Hematopoietic multipotent progenitor cell treated with erythropoietin and hydrocortisone succinate and interleukin-3 and kit ligand, for 6 days (in vitro differentiated cells): ENCODE data around the gene TNPO2.

ENCODE experiments used
- DNase-seq: peaks from one replicate; pipeline ENCODE4 v3.0.0-alpha.2; 2015

The TNPO2 gene

DNA sequence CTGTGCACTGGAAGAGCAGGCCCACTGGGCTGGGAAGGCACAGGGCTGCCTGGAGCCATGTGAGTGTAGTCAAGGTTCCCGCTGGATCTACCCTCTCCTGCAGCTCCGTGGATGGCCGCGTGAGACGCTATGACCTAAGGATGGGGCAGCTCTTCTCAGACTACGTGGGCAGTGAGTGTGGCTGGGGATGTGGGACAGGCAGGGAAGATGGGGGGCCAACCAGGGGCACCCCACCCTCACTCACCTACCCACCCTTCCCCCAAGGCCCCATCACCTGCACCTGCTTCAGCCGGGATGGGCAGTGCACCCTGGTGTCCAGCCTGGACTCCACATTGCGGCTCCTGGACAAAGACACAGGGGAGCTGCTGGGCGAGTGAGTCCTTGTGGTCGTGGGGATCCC is 51.0 kb downstream of the TNPO2 start:
- no peak for DNase-seq

DNA sequence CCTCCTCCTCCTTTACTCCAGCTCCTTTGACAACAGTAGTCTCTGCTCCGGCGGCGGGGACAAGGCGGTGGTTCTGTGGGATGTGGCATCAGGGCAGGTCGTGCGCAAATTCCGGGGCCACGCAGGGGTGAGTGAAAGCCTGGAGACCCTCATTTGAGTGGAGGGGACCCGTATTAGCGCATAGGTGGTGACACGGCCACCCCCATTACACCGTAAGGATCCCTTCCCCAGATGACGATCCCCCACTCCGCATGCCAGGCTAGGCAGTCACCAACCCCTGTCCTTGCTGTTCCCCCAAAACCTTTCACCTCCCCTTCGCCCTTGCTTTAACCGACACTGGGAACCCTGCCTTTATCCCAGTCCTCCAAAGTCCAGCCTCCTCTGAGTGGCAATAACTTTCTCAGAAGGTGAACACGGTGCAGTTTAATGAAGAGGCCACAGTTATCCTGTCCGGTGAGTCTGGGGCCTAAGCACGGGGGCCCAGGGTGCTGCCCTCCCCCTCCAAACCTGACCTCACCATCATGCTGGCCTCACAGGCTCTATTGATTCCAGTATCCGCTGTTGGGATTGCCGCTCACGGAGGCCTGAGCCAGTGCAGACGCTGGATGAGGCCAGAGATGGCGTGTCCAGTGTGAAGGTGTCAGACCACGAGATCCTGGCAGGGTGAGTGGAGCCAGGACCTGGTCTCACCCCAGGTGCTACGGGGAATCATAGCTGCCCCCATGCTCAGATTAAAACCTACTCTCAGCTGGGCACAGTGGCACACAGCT is 53.4 kb downstream of the TNPO2 start:
- DNase-seq: no peak

DNA sequence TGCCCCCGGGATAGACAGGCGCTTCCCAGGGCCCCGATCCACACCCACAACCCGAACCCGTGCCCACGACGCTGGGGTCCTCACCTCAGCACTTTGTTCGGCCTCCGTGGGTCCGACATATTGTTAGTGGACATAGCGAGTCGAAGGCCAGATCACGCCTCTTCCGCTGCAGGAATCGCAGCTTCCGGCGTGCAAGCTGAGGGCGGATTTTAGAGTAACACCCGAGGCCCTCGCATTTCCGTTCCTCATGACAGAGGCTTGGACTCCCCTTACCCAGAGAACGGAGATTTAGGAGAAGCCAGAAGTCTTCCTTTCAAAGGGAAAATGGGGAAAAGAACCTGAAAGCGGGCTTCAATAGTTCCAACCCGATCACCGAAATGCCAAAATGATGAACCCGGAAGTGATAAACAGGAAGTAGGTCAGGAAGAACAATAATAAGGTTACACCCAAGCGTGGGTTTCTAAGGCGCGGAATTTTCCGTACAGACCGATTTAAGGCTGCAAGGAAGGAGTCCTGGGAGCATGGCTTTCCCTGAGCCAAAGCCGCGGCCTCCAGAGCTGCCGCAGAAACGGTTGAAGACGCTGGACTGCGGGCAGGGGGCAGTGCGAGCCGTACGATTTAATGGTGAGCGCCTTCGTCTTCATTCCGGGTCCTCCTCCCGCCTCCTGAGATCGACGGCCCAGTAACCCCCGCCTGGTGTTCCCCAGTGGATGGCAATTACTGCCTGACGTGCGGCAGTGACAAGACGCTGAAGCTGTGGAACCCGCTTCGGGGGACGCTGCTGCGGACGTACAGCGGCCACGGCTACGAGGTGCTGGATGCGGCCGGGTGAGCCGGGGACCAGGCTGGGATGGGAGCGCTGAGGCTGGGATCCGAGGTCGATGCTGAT is 54.2 kb downstream of the TNPO2 start:
- peak; percentile 90 for DNase-seq

DNA sequence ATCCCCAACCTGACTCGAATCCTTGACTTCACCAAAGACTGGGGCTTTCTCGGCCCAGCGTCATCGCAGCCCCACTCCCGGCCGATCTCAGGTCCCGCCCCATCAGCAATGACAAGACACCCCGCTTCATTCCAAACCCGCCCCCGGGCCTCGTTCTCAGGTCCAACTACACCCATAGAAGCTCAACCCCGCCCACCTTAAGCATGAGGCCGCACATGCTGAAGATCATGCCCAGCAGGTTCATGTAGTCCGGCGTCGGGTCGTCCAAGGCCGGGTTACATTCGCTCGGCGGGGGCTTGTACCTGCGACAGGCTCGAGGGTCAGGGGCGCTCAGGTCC is 54.8 kb downstream of the TNPO2 start:
- DNase-seq: peak; percentile 82

DNA sequence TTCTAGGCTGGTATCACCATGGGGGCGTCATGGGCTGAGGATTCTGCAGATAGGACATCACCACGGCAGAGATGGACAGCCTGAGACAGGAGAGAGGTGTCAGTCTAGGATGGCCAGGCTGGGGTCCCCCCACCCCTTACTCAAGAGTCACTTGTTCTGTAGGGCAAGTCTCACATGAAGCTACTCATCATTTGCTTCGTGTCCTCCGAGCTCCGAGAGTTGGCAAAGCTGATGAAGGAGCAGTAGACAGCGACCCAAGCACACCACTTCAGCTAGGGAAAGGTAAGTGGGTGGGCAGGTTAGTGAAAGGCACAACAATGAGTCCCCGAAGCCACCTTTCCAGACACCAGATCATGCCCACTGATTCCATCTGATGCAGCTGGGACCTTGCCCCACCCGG is 55.4 kb downstream of the TNPO2 start:
- no peak for DNase-seq

DNA sequence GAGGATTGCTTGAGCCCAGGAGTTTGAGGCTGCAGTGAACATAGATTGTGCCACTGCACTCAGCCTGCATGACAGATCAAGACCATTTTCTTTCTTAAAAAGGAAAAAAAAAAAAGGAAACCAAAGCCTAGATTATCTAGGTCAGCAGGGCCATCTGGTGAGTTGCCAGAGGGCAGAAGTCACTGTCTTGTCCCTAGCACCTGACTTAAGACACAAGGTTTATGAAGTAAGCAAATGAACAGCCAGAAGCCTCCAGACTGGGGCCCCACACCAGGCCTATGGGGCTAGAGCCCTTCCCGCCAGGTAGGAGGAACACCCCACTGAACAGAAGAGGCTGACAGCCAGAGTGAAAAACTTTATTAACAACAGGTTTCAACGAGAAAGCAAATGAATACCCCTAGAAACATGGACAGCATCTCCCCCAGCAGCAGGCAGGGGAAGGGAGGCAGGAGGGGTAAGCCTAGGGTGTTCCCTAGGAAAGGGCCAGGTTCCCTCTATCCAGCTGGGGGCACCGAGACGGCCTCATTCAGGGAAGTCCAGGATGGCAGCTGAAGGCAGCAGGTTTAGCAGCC is 55.9 kb downstream of the TNPO2 start:
- DNase-seq: no peak

DNA sequence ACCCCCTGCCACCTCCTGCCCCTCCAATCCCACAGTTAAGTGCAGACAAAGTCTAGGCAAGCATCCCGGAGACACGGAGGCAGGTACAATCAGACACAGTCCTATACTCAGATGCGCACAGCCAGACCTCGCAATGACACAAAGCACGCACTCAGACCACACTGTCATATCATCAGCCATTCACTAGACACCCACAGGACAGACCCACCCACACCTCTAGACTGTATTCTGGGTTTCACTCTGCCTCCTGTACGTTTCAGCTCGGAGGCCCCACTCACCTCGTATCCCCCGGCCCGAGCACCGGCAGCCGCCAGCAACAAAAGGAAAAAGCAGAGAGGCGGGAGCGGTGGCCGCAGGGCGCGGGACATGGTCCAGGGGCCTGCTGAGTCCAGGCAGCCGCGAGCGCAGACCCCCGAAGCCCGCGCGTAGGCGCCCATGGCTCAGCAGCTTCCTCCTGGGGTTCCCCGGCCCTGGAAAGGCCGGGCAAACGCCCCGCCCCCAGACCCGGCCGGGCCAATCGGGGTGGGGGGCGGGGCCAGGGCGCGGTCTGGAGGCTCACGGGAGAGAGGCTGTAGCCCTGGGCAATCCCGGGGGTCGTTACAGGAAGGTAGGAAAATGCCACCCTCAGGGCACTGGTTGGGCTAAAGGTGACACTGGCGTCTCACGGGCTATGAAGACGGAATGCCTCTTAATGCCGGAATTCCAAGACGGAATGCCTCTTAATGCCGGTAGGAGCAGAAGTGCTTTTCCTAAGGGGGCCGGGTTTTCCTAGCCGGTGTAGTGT is 57.3 kb downstream of the TNPO2 start, which contains the start of the genes MAN2B1 and WDR83:
Gene MAN2B1, minus strand, starts transcription at position 478 of the 784 bp plus-strand sequence. Its CDS starts 41 bp downstream, at position 437.
Gene WDR83, plus strand, starts transcription at position 543 of the 784 bp plus-strand sequence. CDS start 2,984 bp downstream, outside the sequence.
- DNase-seq: peak; percentile 91

DNA sequence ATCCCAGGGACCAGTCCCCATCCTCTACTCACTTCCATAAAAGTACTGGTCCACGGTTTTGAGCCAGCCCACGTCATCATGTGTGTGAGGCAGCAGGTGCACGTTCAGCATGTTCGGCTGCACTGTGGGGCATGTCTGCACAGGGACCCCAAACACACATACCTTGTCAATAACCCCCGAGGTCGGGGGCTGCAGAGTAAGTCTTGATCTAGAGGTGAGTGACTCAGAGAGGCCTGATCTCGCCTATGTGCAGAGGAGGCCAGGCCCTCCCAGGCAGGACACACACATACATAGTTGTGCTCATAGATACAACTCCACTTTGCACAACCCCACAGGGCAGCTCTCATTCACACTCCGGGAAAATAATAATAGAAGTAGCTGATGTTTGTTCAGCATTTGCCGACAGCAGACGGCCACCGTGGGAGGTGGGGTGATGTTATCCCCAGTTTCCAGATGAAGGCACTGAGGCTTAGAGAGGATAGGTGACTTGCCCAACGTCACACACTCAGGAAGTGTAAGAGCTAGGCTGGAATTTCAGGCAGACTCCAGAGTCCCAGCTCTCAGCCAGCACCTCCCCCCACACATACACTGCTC is 58.0 kb downstream of the TNPO2 start:
- no peak for DNase-seq

DNA sequence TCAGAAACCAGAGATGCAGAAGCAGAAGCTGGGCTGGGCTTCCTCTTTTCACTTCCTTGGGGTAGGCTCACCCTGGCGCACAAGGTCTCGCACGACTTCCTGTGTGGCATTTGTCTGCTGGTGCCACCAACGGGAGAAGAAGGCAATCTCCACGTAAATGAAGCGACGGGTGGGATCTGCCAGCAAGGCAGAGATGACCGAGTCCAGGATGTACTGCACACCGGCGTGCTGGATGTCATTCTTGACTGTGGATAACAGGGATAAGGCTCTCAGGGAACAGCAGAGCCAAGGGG is 58.5 kb downstream of the TNPO2 start:
- peak; percentile 80 for DNase-seq

DNA sequence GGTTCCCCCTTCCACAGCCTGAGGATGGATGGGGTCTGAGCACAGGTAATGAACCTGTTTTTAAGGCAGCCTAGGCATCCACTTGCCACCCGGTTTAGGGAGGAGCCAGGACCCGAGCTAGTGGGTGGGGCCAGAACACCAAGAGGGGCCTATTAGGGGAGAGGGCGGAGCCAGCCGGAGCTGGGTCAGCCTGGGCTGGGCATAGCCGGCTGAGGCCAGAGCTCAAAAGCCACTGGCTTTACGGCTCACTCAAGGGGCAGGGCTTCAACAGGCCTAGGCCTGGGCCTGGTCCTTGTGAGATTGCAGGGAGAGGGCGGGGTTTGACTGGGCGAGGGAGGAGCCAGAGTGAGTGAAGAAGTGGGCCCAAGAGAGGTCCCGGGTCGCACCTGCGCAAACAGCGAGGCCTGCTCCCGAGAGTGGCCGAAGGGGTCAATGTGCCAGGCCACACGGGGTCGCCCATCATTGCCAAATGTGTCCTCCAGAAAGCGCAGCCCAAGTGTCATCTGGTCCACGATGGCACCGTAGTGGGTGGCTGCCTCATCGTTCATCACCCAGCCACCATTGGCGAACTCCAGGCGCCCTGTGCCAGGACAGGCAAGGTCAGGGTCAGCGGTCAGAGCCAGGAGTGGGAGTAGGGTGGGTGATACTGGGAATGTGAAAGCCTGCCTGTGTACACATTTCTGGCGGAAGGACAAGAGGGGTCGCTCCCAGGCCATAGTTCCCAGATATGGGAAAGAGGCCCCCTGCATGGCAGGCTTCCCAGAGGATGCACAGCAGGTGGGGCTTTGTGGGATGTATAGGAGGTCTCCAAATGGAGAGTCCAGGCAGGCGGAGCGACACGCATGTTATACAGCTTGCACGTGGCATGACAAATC is 59.1 kb downstream of the TNPO2 start:
- DNase-seq: peak; percentile 74

DNA sequence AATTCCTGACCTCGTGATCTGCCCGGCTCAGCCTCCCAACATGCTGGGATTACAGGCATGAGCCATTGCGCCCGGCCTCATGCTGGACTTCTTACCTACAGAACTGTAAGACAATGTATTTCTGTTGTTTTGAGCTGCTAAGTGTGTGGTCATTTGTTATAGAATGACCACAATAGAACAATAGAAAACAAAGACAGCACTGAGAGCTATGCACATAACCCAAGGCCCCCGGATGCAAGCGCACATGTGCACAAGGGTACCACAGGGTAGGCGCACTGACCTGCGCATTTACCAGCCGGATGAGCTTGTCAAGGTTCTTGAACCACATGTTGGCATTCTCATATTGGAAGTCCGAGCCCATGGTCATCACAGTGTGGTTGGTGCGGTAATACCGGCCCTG is 62.8 kb downstream of the TNPO2 start:
- DNase-seq: no peak

DNA sequence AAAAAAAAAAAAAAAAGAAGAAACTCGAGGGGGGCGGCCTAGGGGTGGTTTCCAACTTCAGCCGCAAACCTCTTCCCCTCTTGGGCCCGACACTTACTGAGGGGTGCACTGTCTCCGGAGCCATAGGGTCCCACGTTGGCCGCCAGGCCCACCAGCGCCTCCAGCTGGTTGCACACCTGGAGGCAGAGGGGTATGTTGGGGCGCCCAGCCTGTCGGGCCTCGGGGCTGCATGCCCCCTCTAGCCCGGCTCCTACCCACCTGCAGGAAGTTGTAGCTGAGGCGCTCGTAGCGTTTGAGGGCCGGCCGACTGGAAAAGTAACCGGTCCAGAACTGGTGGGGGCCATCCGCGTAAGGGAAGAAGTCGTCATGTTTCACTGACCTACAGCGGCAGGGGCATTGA is 65.8 kb downstream of the TNPO2 start:
- DNase-seq: no peak

DNA sequence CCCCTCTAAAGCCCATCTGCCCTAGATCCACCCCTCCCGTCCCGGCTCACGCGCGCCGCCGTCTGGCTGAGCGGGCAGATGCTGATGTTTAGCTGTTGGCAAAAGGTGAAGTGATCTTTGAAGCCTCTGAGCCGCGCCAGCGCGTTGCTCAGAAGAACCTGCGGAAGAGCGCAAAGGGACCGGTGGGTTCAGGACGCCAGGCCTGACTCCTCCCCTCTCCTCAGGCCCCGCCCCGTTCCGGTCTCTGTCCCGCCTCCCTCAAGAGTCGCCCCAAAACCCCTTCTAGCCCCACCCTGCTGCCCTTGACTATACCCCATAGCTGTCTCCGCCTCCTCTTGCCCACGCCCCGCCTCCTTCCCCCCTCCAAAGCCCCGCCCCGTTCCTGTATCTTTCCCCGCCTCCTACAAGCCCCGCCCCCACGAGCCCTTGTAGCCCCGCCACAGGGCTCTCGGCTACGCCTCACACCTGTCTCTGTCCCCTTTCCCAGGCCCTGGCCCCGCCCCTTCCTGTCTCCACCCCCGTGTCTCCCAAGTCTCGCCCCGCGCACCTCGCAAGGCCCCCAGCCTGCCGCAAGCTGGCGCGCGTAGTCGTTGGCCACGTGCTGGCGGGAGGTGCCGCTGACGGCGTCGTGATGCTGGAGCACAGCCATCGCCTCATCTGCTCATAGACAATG is 66.7 kb downstream of the TNPO2 start:
- DNase-seq: peak; percentile 56

DNA sequence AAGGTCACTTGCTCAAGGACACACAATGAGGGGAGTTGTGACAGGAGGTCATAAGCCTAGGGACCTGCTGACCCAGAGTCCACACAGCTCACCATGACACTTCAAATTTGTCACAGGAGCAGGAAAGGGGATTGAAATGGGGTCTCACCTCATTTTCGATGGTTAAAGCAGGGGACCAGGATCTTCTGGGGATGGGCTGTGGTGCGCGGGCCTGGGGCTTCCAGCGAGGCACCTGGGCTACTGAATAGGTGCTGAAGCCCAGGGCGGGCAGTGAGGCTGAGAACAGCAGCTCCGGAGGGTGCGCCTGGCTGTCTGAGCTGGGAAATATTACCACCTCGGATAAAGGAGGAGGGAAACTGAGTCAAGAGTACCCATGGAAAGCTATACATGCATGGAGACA is 68.2 kb downstream of the TNPO2 start:
- DNase-seq: no peak

DNA sequence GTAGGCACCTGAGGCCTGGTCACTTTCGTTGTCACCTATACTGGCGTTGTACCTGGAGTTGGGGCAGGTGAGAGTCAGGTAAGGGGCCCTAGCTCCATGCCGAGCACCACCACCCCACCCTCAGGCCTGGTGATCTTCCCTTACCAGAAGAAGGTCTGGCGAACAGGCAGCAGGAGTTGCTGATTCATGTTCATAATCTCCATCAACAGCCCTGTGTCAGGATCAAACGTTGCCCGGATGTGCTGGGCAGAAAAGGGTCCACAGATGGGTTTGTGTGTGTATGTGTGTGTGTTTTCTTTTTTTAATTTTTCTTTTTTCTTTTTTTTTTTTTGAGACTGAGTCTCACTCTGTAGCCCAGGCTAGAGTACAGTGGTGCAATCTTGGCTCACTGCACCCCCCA is 71.5 kb downstream of the TNPO2 start:
- no peak for DNase-seq

DNA sequence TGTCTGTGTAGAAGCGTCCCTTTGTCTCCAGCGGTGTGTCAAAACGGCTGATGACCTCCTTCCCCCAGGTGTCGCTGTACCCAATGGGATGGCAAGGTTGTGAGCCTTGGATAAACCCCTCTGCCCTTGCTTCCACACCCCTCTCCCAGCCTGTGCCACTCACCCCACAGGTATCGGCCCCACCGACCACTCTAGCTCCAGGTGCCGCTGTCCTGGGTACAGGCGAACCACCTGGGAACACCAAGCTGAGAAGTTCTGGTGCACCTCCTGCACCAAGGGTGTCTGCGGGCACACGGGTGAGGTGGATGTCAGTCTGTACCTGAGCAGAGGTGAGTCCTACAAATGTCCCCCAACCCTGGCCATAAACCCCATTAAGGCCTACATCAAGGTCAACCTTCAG is 73.8 kb downstream of the TNPO2 start:
- no peak for DNase-seq
